GM23338 (cell line): Measurements from ENCODE around the gene NOTCH1.
"Not testable (repeated sequence)": the region's sequence is repeated elsewhere in the genome, so short reads cannot be mapped to it uniquely, and the experiment has no call there.

Experiments
- CREB1 ChIP-seq: fragments of 250-450 bp; sonication (Bioruptor Pico); IDR thresholded peaks from 2 replicates; pipeline ENCODE4 v1.5.0; 2020; ENCODE audit warnings: low read depth, mild to moderate bottlenecking, moderate library complexity
- CTCF ChIP-seq, 2 experiments: fragments of 200-600 bp in 1 of 2; sonication (generic) in 1 of 2; conservative IDR thresholded peaks; 2 replicates each; pipeline versions ENCODE4 v1.5.1 to v1.6.1; 2016 to 2017; ENCODE audit warnings: antibody characterized with exemption in 2 of 2, low read depth in 2 of 2, mild to moderate bottlenecking in 2 of 2, moderate library complexity in 1 of 2
- EZH2 ChIP-seq: fragments of 200-600 bp; sonication (generic); IDR thresholded peaks from one replicate; pipeline ENCODE4 v1.8.0; 2017; ENCODE audit warnings: antibody characterized with exemption, mild to moderate bottlenecking, low read depth; ENCODE audit not compliant: unreplicated experiment
- EZH2phosphoT487 ChIP-seq: fragments of 200-600 bp; sonication (generic); IDR thresholded peaks from one replicate; pipeline ENCODE4 v1.8.1; 2018; ENCODE audit warnings: antibody characterized with exemption; ENCODE audit not compliant: unreplicated experiment
- JUNB ChIP-seq: IDR thresholded peaks from one replicate; pipeline ENCODE4 v1.6.1; 2016; ENCODE audit warnings: antibody characterized with exemption; ENCODE audit not compliant: unreplicated experiment
- NANOG ChIP-seq: IDR thresholded peaks from 2 replicates; pipeline ENCODE4 v1.6.1; 2016; ENCODE audit warnings: antibody characterized with exemption, borderline replicate concordance
- POLR2AphosphoS5 ChIP-seq: IDR thresholded peaks from 2 replicates; pipeline ENCODE4 v1.6.1; 2016; ENCODE audit warnings: antibody characterized with exemption, low read depth
- REST ChIP-seq: IDR thresholded peaks from one replicate; pipeline ENCODE4 v1.6.1; 2018; ENCODE audit warnings: antibody characterized with exemption; ENCODE audit not compliant: unreplicated experiment

- not testable (repeated sequence) for TF ChIP-seq REST; CTCF (conservative IDR thresholded peaks at IDR 0.05; ENCODE audit: low read depth in 2 of 2); EZH2phosphoT487; POLR2AphosphoS5; EZH2; JUNB; CREB1 (CRISPR knock-in tag); NANOG
These were observed 28.8 kb upstream of the NOTCH1 start for GRCh38 chr9:136574606-136575005.
